GM21825 (cell line): ENCODE measurements around the gene RAB9B.
"Not testable (repeated sequence)": the region's sequence is repeated elsewhere in the genome, so short reads cannot be mapped to it uniquely, and the experiment has no call there.

Source experiments
- ATAC-seq: cut with Tn5 transposase; IDR thresholded peaks from one replicate; pipeline ENCODE4 v1.9.1; 2021; ENCODE audit warnings: mild to moderate bottlenecking, moderate library complexity; ENCODE audit not compliant: unreplicated experiment

RAB9B gene

DNA sequence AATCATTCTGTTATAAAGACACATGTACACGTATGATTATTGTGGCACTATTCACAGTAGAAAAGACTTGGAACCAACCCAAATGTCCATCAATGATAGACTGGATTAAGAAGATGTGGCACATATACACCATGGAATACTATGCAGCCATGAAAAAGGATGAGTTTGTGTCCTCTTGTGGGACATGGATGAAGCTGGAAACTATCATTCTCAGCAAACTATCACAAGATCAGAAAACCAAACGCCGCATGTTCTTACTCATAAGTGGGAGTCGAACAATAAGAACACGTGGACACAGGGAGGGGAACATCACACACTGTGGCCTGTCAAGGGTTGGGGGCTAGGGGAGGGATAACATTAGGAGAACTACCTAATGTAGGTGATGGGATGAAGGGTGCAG, 15.0 kb downstream of the RAB9B start:
- ATAC-seq = not testable (repeated sequence)

GRCh38 chrX:103811858-103812257, 20.2 kb downstream of the RAB9B start:
- ATAC-seq = no peak

DNA sequence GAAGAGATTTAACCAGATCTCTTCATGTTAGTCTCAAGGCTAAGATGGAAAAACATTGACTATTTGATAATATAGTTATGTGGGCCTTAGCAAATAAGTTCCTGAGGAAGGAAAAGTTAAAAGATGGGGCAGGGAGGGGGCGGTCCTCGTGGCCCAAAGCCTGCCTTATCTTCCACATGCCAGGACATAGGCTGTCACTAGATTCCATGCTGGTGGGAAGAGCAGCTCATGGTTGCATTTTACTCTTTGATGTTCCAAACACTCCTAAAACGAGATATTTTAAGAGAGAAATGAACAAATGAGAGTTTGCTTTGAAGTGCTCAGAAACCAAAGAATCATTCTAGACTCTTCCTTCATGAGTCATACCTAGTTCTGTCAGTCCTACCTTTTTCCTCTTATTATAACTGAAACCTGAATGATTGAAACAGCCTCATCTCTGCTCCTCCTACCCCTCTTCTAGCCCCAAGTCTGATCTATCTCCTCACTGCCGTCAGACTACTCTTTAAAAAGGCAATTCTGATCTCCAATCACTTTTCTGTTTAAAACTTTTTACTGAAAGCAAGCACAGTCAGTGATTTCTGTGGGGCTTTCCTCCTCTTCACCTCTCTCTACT, 25.1 kb downstream of the RAB9B start:
- ATAC-seq = no peak

GRCh38 chrX:103805860-103806259, 26.2 kb downstream of the RAB9B start:
- ATAC-seq = no peak

DNA sequence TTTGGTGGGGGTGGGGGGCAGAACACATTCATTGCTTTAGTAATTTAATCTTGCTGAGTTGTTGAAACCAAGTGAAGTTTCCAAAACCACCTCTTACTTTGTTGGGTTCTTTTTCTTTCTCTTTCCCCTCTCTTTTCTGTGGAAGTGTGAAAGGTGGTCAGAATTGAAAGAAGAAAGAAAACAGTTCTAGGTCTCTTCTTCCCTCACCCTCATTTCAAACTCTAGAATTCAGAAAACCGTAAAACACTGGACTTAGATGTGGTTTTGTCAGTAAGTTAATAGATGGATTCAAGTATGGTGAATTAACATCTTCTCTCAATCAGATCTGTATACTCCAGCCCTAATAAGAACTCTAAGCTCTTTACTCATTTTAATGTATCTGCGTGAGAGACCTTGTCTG, 31.7 kb downstream of the RAB9B start:
- ATAC-seq = no peak

- ATAC-seq = no peak
Observed at GRCh38 chrX:103797691-103798090, 34.4 kb downstream of the RAB9B start.

GRCh38 chrX:103794119-103794518, 37.9 kb downstream of the RAB9B start:
- no peak for ATAC-seq

DNA sequence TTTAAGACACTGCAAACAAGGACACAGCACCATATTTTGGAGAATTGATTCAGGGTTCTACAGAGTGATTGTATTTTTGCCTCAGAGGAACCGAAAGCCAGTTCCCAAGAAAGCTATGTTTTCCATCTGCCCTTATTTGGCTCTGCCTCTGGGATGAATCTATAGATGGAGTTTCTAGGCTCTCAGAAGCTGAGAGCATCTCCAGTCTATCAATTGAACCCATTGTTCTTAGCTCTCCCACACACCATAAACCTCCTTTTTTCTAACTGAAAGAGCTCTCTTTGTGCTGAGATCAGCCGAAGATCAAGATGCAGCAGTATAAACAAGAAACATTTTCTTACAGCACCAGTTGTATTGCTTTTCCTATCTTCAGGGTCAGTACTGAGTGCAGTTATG, 38.5 kb downstream of the RAB9B start:
- ATAC-seq = no peak

DNA sequence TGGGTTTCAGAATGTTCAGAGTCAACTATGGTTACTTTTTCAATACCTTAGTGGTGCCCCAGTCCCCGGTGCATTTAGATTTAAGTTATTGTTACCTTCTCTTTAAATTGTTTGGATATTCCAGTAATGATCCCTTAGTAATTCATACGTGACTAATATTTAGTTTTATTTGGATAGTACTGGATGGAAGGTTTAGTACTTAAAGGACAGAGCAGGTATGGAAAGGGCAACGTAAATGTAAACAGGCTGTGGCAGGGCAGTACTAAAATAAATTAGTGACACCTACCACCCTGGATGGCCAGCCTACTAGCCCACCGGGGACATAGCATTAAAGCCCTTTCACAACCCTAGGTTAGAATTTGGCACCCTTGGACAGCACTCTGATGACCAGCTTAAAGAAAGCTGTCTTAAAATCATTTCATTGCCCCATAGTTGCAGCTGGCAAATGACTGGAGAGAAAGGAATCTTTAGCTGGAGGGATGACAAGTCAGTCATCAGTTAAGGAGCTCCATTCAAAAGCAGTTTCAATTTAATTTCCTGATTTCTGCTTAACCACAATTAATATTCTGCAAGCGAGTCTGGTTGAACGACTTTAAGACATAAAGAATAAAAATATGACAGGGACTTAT, 39.0 kb downstream of the RAB9B start:
- no peak for ATAC-seq

- no peak for ATAC-seq
Observed at GRCh38 chrX:103791826-103792485, 40.1 kb downstream of the RAB9B start.

- no peak for ATAC-seq
Observed at GRCh38 chrX:103791228-103791627, 40.8 kb downstream of the RAB9B start.

DNA sequence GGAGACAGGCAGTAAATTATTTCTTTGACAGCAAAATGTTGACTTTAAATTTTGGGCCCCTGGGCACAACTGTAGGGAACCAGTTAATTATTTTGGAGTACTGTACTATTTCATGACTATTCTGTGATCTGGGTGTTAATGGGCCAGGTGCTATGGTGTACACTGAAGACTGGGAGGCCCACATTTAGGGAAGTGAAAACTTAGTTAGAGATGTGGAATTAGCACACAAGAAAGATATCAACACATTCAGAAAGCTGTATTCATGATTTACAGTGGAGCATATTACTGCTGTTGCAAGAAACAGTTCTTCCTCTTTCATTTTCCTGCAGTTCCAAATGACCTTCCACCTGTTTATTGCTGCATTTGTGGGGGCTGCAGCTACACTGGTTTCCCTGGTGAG, 43.1 kb downstream of the RAB9B start:
- peak; percentile 57 for ATAC-seq

GRCh38 chrX:103783971-103784370, 48.1 kb downstream of the RAB9B start:
- ATAC-seq = no peak

DNA sequence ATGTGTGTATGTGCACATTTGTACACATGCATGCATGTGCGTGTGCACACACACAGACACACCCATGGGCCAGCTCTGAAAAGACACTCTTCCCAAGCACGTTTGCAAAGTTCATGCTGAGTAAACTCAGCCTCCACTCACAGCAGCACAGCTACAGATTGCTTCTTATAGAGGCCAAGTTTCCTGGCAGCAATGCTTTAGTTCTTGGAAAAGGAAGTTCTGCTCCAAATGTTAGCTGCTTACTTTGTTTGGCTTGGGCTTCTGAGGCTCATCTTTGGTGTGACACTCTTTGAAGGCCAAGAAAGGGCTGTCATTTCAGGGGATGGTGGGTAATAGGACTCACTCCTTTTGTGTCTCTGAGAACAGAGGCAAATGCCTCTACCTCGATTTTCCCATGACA, 48.9 kb downstream of the RAB9B start:
- ATAC-seq = no peak

DNA sequence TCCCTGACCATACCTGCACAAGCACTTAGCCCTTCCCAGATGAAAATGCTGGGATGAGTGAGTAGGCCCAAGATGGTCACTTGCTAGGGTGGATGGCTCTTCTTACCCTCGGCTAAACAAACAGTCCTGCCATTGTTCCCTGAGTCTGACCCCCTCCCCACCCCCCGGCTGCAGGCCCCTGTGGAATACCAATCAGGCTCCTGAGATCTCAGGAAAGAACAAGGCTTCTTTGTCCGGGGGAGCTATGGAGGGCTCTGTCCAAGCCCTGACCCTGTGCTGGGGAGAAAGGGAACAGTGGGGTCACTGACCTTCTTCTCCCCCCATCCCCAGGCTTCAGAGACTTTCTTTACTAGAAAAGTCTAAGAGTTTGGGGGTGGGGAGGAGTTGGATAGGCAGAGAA, 49.4 kb downstream of the RAB9B start:
- no peak for ATAC-seq

DNA sequence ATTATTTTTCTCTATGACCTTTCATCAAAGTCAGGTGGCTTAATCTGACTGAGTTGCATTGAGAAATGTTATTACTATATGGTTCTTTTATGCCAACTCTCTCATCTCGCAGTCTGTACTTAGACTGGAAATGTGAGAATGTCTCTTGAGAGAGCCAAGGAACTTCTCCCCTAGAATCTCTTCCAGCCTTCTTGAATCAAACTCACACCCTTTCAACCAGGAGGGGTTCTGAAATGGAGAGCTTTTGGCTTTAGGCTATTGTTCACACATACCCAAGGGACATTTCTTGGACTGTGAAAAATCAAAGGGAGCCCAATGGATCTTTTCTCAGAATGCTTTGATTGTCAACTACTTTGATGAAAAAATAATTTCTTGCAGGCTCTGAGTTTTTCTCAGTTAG, 50.4 kb downstream of the RAB9B start:
- ATAC-seq = no peak

DNA sequence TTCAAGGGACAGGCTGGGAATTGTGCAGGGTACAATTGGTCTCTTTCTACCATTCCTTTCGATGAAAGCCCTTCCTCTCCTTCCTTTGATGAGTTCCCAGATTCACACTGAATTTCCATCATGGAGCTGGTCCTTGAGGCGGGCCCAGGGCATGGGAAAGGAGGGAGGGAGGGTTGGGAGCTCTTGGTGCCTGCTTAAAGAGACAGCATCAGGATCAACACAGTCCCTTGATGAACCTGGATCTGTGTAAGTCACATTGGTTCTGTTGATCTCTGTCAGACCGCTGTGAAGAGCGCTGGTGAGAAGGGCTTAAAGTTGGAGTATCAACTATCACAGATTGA, 51.0 kb downstream of the RAB9B start:
- no peak for ATAC-seq

- no peak for ATAC-seq
Observed at GRCh38 chrX:103780336-103781061, 51.6 kb downstream of the RAB9B start.

DNA sequence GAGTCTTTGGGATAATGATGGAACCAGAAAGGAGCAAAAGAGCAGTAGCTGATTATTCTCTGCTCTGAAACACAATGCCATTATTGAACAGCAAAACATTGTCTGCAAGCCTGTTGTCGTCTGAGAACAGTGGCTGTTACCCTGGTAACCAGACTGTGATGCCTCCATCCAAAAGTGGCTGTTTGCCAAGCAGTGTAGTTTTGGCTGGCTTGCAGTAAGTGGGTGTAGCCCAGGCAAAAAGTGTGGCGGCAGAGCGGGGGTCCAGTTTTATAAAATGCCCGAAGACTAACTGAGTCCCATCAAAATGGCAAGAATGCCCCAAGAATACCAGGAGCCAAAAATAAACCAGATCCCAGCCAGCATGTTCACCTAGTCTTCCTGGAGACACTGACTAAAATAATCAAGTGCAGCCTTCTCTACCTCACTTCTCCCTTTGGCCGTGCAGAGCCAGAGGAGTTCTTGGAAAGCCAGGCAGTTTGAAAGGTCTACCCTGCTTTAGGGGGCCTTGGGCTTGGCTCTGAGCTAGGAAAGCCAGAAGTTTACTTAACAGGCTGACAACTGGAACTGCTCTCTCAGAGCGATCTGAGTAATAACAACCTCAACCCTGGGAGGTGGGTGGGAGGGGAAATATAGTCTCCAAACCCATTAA, 52.8 kb downstream of the RAB9B start:
- no peak for ATAC-seq

- no peak for ATAC-seq
Observed at GRCh38 chrX:103776546-103776945, 55.5 kb downstream of the RAB9B start, which contains the start of gene PLP1. Gene PLP1, plus strand, starts transcription at chrX:103776840. Its CDS starts 156 bp downstream, at chrX:103776996.

DNA sequence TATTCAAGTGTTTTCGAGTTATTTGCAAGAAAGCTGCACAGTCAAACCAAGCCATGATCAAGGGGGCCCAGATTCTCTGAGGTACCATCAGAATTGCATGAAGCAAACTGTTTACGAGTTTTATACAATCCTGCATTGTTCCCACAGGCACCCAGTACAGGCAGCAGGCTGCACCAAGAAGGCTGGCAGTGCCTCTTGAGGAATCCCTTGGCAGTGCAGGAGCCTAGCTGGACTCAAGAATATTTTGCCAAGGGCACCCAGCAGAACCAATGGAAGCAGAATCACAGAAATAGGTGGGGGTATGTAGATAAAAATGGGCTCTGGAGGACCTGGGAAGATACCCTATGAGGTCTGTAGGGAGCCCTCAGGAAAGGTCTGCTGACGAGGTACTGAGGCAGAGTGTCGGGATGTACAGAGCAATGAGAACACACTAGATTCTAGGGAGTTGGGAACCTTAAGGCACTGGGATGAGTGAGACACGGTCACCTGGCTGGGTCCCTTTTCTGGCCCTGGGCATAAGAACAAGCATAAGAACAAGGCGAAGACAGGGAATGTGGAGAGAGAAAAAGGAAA, 57.9 kb downstream of the RAB9B start:
- ATAC-seq = no peak
